Esophagus muscularis mucosa (tissue), 3 donors: ENCODE measurements around the gene COL19A1.

Source experiments
- CTCF ChIP-seq, 3 experiments: fragments of 200-600 bp in 2 of 3; fragments of 450-650 bp in 1 of 3; sonication (generic) in 2 of 3; IDR thresholded peaks; one replicate each; pipeline ENCODE4 v1.5.1; 2017 to 2019; ENCODE audit warnings: antibody characterized with exemption in 3 of 3, mild to moderate bottlenecking in 2 of 3, moderate library complexity in 1 of 3
- POLR2A ChIP-seq: fragments of 450-650 bp; IDR thresholded peaks from one replicate; pipeline ENCODE4 v1.6.1; 2017; ENCODE audit warnings: antibody characterized with exemption, moderate library complexity, mild to moderate bottlenecking, low read depth

DNA sequence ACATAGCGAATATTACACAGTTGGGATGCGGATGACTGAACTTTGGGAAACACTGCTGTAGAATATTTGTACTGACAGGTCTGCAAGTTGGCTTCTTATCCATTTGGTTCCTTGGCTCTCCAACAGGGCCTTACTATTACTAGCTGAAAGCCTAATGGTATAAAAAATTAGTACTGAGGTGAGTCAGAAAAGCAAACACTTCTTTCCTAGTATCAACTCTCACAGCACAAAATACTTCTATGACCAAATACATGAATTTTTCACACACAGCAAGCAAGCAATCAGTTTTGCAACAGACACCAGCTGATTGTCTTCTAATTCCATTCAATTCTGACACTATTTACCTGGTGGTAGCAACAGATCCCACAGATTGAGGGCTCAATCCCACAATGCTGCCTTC lies 268.2 kb downstream of the COL19A1 start:
- no peak for TF ChIP-seq CTCF (IDR thresholded peaks at IDR 0.05)
- no peak for TF ChIP-seq POLR2A
